ENCODE data around the gene PTCD1.

Gene PTCD1, protein sequence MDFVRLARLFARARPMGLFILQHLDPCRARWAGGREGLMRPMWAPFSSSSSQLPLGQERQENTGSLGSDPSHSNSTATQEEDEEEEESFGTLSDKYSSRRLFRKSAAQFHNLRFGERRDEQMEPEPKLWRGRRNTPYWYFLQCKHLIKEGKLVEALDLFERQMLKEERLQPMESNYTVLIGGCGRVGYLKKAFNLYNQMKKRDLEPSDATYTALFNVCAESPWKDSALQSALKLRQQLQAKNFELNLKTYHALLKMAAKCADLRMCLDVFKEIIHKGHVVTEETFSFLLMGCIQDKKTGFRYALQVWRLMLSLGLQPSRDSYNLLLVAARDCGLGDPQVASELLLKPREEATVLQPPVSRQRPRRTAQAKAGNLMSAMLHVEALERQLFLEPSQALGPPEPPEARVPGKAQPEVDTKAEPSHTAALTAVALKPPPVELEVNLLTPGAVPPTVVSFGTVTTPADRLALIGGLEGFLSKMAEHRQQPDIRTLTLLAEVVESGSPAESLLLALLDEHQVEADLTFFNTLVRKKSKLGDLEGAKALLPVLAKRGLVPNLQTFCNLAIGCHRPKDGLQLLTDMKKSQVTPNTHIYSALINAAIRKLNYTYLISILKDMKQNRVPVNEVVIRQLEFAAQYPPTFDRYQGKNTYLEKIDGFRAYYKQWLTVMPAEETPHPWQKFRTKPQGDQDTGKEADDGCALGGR

DNA sequence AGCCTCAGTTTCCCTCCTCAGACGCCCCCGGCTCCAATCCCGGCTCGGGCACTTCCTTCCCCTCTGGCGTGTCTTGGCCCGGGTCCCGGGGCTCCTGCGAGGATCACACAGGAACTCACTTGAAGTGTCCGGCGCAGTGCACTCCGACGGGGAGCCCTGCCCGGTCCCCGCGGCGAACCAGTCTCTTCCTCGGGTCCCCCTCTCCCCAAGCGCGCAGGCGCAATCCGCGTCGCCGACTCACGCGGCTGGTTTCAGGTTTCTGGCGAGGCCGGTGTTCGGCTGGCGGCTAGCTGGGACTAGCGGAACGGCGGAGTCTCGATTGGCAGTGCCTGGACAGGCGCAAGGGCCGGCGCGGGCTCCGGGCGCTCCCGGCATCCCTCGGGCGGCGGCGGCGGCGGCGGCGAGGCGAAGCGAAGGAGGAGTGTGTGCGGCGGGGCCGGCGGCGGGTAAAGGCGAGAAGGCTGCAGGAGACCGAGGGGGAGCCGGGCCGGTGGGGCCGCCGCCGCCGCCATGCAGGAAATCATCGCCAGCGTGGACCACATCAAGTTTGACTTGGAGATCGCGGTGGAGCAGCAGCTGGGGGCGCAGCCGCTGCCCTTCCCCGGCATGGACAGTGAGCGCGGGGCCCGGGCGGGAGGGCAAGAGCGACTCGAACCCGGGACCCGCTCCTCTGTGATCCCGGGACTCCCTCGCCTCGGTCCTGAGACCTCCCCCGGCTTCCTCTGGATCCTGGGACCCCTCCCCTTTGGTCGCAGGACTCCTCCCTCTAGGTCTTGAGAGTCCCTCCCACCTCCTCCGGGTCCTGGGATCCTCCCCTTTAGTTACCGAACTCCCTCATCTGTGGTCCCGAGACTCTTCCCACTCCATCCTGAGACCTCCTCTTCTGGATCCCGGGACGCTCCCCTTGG lies at the start of gene PTCD1, which contains the start of gene CPSF4:
TSS of gene PTCD1 (minus strand) at position 226 of the 908 bp plus-strand sequence. CDS start 3,556 bp downstream, outside the sequence.
TSS of gene CPSF4 (plus strand) at position 371 of the 908 bp plus-strand sequence. CDS start at position 511, 140 bp downstream.
- DNase-seq: peak; percentile 95 to 96

GRCh38 chr7:99485094-99485493 lies 46.5 kb upstream of the PTCD1 start:
- DNase-seq: no peak

DNA sequence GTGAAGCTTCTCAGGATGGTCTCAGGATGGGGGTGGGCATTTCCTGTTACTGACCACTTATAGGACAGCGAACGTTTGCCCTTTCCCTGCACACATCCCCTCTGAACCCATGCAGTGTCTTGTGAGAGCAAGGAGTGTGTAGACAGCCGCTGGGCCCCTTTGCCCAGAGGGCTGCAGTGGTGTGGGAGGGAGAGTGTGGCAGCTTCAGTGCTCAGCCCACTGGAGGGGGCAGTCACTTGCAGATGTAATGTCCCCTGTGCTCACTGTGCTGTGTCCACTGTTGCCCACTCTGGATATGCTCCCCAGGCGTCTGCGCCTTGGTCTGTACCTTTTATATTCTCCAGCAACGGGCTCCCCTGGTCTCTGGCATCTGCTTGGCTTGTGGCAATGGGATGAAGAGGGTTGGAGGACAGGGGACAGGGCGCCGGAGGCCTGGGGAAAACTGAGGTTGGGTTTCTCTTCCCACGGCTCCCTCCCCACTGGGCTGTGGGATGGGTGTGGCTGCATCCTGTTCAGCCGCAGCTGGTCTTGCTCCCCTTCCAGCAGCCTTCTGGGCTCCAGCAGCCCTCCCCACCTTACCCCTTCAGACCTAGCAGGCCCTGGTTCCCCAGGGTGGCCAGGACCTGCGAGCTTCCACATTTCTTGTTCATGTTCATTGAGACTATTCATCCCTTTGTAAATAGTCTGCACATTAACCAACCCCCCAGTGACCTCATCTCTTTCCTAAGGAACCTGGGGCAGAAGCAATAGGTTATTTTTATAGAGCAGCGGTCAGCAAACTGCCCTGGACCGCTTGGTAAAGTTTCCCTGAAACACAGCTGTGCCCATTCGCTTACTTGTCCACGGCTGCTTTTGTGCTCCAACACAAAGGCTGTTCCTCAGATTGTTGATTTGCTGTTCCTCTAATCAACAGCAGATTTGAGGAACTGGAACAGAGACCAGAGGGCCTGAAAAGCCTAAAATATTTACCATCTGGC lies 40.2 kb upstream of the PTCD1 start:
- no peak for DNase-seq

- no peak for DNase-seq
Measured at GRCh38 chr7:99476107-99476506, 37.5 kb upstream of the PTCD1 start.

GRCh38 chr7:99473315-99473596 lies 34.7 kb upstream of the PTCD1 start:
- DNase-seq: no peak

DNA sequence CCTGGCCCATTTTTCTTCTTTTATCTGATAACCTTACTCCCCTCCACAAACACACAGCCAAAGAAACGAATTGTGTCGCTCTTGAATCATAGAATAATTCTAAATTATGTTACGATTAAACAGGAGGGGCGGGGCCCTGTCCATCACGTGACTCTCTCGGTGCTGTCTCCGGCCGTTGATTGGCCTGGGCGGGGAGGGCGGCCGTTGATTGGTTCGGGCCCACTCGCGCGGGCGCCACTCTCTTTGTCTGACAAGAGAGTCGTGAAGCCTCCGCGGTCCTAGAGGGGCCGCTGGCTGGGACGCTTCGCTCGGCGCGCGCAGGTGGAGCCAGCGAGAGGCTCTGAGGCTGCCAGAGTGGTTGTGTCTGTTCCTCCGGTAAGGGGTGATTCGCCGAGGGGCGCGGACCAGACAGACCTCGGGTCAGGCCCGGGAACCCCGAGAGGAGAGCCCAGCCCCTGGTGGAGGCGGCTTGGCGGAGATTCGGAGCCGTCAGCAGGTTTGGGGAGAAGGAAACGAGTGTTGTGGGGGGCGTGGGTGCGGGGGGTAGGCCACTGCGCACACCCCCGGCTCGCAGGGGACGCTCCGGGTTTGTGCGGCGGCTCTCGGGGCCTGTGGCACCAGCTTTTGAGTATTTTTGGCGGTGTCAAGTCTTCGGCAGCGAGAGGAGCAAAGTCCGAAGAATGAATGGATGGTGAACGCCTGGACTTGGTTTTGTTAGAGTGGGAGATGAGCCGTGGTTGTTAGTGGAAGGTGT lies 34.1 kb upstream of the PTCD1 start, which contains the start of gene ZNF789:
TSS of gene ZNF789 (plus strand) at position 330 of the 754 bp plus-strand sequence. CDS start 3,567 bp downstream, outside the sequence.
- peak; percentile 99 for DNase-seq

DNA sequence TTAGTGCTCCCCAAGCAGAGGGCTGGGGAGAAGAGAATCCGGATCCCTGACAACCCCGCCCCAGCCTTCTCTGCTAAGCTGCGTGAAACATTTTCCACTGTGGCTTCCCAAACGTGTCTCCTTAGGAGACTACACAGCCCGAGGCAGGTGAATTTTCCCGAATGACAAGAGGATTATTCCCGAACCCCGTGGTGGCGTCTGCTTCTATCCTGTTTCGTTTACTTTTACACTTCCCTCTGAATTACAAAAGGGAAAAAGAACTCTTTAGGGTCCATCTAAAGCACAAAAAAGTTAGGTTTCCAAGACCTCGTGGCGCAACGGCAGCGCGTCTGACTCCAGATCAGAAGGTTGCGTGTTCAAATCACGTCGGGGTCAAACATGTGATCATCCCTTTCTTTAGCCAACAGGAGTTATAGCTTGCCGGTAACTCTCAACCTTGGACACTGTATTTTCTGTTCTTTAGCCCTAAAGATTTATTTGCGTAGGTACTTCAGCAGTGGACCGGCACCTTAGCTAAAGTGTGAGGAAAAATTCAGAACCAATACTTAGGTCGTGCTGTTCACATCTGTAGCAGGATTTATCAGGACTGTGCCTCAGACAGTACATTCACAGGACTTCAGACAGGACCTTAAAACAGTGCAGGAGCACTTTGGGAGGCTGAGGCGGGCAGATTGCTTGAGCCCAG lies 30.9 kb upstream of the PTCD1 start:
- DNase-seq: no peak

- no peak for DNase-seq
Measured at GRCh38 chr7:99468336-99468918, 29.8 kb upstream of the PTCD1 start.

DNA sequence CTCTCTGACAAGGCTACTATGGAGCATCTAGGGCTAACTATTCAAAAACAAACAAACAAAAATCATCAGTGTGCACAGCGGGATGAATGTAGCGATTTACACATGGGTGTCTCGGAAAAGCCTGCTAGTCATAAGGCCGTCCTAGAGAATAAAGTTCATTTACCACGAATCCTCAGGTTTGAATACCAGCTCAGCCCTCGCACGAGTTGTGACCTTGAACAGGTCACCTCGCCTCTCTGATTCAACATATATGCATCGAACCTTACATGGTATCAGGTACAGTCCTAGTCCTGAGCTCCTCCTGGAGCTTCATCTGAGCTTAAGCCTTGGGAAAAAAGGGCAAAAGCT lies 26.8 kb upstream of the PTCD1 start:
- DNase-seq: no peak

GRCh38 chr7:99461221-99461620 lies 22.6 kb upstream of the PTCD1 start:
- no peak for DNase-seq

DNA sequence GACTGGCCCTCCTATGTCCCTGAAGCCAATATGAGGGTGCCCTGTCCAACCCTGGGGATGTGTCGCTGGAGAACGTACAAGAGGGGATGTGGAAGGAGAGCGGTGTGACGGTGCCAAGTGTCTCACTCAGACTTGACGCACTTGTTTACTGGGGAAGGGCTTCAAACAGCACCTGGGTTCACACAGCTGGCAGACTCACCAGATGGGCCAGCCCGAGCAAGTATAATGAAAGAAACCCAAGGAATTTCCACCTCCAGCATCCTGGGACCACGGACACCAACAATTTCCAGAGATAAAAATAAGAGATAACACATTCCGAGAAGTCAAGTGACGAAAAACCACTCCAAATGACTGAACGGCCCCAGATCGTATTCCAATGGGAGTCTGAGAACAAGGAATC lies 22.1 kb upstream of the PTCD1 start:
- no peak for DNase-seq

DNA sequence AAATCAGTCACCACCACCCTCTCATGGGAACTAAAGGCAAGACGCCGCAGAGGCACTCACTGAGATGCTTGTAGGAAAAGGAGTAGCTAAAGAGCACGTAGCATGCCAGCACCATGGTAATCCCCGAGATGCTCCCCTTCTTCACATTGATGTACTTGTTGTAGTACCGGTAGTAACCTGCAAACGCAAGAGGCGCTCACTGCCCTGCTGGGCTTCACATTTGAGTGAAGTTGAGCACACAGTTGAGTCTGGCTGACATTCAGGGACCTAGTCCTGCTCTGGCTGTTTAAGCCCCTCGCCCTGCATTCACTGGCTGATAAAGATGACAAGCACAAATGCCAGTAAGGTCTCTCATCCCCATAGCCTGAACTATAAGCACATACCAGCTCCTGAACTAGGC lies 20.5 kb upstream of the PTCD1 start:
- peak in 1 of 2 experiments; percentile 20 for DNase-seq

- no peak for DNase-seq
Measured at GRCh38 chr7:99457650-99458493, 19.3 kb upstream of the PTCD1 start.

DNA sequence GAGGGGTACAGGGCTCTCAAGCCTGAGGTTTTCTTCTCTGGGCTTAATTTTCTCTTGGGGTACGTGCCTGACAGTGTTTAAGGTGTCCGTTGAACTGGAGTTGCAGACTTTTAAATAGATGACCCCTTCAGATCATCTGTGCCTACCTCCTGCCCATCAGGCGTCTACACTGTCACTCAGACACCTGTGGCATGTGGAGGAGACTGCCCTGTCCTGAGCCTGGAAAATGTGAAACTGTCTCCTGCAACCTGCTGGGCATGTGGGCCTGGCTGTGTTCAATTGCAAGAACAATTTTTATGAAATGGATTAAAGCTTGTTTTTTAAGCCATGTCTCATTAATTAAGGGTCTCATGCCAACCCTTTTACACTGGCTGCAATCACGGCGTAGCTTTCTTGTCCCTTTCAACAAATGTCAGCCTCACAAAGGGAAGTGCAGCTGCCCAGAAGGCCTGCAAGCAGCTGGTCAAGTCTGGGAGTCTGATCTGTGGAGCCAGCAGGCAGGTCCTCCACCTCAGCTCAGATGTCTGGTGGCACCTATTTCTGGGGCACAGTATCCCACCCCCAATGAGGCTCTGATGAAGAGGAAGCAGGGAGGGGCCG lies 18.6 kb upstream of the PTCD1 start:
- DNase-seq: no peak

- no peak for DNase-seq
Measured at GRCh38 chr7:99456288-99456687, 17.7 kb upstream of the PTCD1 start.

DNA sequence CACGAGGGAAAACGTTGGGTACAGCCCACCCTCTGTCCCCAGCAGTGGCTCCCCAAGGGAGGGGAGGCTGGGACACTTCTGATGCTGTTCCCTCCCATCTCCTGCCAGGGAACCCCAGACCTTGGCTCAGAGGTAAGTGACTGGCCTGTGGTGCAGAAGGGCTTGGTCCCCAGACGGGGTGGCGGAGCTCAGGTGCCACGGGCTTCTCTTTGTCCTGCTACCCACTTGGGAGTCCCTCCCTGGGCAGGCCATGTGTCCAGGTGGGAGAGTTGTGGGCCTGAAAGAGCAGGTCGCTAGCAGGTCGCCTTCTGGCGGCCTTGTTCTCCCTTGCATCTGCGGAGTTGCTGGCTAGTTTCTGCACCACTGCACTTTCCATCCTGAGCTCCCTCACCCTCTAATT lies 17.3 kb upstream of the PTCD1 start:
- DNase-seq: no peak

- DNase-seq: no peak
Measured at GRCh38 chr7:99453105-99453504, 14.5 kb upstream of the PTCD1 start.

- DNase-seq: no peak
Measured at GRCh38 chr7:99452541-99452940, 13.9 kb upstream of the PTCD1 start.

GRCh38 chr7:99451936-99452335 lies 13.3 kb upstream of the PTCD1 start:
- DNase-seq: no peak

All from NCI-H1930 (cell line).